ENCODE measurements around the gene LDAH.
"Not testable (repeated sequence)": the region's sequence is repeated elsewhere in the genome, so short reads cannot be mapped to it uniquely, and the experiment has no call there.

Gene LDAH

DNA sequence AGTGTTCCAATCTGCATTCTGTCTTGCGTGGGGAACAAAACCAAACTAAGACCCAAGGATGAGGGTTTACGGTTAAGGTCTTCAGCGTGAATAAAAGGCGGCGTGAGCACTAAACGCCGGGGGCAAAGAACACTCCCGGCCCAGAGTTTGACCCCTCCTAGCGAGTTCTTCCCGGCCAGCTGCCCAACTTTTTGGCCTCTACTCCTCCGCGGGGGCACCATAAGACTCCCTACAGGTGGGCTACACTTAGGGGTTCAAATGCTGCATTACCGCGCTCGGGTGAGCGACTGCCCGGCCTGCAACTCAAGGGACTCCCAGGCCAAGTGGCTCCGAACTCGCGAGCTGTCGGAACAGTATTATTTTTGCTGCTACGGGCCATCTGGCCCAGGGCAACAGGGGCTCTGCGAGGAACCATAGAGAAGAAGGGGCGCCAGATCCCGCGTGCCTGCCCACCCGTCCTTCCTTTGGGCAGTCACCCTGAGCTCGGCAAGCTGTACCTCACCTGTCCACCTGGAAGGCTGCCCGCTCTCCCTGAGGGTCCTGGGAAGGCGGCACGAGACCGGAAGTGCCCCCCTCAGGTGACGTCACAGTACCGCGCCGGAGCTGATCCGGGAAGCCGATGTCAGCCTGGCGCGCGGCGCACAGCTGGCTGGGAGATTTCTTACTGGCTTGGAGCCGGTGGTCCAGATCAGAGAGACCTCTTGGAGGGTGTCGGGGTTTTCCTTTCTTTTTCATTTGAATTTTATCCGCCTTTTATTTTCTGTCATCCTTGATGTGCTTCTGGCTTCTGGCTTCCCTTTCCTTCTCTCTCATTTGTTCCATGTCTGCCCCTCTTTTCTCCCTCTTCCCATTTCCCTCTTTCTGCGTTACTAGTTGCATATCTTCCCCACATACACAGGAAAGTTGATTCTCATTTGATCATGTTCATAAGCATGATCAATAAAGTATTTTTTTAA is at the start of gene LDAH:
Gene LDAH, minus strand, starts transcription at position 567 of the 956 bp plus-strand sequence. CDS start 21,638 bp downstream, outside the sequence.
- peak; percentile 11 for DNase-seq

DNA sequence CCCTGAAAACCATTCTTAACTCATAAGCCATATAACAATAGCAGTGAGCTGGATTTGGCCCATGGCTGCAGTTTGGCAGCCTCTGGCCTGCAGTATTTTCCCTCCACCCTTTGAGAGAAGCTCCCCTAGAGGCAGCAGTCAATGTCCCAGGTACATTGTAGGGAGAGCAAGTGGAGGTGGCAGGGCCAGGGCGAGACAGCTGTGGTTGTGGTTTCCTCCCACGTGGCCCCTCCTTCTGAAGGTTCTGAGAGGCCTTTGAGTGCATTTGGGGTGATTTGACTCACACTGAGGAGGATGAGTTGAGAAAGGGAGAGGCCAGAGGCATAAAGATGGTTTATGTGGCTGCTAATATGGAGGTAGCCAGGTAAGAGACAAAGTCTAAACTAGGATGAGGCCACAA is 45.5 kb upstream of the LDAH start:
- no peak for DNase-seq

DNA sequence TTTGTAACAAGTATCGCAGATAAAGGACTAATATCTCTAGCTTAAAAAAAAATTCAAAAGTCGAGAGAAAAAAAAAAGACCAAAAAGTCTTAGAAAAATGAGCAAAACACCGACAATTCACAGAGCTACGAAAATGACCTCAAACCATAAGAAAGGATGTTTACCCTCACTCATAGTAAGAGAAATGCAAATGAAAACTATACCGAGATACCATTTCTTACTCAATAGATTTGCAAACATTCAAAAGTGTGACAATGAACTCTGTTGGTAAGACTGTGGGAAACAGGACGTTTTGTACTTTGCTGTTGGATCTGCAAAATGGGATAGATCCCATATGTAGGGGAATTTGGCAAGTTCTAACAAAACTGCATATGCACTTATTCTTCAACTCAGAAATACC is 39.9 kb upstream of the LDAH start:
- DNase-seq = no peak

DNA sequence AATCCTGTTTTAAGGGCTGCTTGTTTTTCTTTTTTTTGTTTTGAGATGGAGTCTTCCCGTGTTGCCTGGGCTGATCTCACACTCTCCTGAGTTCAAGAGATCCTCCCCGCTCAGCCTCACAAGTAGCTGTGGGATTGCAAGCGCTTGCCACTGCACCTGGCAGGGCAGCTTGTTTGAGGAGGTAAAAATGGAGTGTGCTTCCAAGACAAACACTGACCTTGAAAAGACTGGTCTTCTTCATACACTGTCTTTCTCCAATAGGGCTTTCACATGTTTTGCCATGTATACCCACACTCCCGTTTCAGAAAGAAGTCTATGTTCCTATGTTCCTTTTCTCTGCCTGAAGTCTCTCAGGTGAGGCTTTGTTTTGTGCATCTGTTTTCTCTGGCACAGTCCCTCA is 32.6 kb upstream of the LDAH start:
- DNase-seq = no peak

DNA sequence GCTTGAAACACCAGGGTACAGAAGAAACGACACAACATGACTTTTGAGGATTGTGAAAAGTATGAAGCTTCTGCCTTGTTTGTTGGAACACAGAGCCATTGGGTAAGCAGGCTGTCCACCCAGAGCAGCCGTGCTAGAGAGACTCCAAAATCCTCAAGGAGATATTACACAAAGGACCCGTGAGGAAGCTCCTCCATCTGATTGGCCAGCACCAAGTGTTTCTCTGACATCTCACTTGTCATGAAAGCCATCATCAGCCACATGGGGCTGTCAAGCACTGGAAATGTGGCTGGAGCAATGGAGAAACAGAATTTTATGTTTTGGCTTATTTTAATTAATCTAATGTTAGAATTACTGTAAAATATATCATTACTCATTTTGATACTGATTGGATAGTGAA is 29.8 kb upstream of the LDAH start:
- no peak for DNase-seq

DNA sequence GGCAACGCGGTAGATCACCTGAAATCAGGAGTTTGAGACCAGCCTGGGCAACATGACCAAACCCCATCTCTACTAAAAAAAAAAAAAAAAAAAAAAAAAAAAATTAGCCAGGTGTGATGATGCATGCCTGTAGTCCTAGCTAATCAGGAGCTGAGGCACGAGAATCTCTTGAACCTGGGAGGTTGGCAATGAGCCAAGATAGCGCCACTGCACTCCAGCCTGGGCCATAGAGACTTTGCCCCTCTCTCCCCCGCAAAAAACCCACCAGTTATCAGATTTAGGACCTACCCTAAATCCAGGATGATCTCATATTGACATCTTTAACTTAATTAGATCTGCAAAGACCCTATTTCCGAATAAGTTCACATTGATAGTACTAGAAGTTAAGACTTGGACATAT is 29.2 kb upstream of the LDAH start:
- no peak for DNase-seq

DNA sequence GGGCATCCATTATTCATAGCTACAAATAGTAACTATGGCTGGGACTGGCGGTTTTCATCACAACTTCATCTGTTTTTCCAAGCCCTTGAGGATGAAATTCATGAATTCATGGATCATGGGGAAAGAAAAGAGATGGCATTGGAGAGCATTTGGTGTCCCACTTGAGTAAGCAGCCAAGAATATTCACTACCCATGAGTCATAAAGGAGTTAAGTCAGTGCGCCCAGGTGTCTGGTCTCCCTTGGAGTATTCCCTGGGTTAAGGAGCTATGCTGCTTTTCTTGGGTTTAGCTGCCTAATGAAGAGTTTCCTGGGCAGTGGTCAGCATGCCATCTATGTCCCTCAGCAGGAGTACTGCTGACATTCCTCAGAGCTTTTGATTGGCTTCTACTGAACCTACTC is 21.3 kb upstream of the LDAH start:
- DNase-seq = no peak

DNA sequence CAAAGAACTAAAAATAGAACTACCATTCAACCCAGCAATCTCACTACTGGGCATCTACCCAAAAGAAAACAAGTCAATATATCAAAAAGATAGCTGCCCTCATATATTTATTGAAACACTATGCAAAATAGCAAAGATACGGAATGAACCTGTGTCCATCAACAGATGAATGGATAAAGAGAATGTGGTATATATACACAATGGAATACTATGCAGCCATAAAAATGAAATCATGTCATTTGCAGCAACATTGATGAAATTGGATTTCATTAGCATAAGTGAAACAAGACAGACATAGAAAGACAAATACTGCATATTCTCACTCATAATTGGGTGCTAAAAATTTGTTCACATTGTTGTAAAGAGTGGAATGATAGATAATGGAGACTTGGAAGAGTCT is 16.2 kb upstream of the LDAH start:
- no peak for DNase-seq

DNA sequence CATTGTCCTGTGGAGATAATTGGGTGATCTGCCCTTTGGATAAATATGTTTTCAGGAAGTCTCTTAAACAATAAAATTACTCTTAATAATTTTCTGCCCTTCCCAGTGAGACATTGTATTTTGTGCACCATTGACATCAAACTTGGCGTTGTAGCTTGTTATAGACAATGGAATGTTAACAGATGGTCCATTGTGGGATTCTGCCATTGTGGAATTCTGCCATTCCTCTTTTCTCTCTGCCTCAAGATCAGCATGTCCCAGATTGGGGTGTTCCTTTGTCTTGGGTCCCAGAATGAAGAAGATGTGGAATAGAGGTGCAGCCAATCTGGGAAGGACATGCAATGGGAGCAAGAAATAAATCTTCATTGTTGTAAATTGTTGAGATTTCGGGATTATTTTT is 15.1 kb upstream of the LDAH start:
- no peak for DNase-seq

DNA sequence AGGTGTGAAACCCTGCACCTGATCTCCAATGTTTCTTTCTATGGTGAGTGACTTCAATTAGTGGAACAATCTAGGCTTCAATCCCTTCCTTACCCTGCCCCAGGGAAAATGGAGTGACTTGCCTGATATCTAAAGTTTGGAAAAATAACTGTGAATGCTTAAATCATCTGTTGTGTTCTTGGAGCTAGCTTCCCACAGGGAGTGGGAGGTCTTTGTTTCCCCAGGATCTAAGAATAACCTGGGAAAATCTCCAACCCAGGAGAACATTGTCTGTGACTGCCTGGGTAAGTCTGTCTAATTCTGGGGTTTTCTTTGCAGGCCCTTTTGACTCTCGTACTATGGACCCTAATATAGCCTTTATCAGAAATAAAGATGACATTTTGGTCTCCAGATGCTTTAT is 13.6 kb upstream of the LDAH start:
- no peak for DNase-seq

DNA sequence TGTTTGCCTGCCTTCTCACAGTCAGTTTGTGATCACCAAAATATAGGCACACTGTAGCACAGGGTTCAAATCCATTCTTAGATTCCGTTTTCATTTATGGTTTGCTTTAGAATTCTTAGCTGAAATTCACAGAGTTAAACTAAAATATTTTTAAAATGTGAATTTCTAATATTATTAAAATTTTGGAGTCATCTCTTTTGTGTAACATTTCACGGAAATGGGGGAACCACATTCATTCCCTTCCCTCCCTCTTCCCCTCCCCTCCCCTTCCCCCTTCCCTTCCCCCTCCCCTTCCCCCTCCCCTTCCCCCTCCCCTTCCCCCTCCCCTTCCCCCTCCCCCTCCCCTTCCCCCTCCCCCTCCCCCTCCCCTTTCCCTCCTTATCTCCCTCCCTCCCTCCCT is 11.4 kb upstream of the LDAH start:
- DNase-seq = no peak

DNA sequence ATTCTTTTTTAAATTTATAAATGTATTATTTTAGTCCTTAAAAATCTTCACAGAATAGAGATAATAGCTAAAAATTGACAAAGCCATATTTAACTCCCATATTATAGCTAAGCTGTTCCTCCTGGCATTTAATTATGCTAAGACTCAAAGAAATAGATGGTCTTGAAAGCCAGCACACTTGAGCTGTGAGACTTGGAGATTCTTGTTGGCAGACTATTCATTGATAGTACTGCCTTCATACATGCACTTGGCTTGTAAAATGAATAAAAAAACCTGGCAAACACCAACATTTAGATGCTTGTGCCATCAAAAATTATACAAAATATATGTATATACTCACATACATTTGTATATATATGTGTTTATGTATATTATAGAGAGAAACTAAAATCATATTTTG is 9.7 kb upstream of the LDAH start:
- no peak for DNase-seq

DNA sequence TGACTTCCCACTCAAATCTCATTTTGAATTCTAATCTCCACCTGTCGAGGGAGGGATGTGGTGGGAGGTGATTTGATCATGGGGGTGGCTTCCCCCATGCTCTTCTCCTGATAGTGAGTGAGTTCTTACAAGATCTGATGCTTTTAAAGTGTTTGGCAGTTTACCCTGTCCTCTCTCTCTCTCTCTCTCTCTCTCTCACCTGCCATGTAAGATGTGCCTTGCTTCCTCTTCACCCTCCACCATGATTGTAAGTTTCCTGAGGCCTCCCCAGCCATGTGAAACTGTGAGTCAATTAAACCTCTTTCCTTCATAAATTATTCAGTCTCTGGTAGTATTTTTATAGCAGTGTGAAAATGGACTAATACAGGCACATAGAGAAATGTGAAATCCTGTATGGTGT is 7.0 kb upstream of the LDAH start:
- no peak for DNase-seq

DNA sequence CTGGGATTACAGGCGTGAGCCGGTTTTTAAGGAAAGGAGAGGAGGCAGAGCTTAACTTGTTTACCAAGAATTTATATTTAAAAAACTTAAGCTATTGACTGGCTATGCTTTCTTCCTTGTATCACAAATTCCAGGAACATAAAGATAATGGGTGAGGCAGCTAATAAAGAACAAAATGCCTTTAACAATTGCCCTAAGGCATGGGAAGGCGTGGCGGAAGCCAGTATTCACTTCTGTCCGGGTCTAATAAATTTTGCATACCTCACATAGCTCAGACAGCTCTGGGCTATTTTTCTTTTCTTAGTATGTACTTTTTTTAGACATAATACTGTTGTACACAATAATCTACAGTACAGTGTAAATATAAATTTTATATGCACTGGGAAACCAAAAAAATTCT is 1.0 kb upstream of the LDAH start:
- DNase-seq = no peak

DNA sequence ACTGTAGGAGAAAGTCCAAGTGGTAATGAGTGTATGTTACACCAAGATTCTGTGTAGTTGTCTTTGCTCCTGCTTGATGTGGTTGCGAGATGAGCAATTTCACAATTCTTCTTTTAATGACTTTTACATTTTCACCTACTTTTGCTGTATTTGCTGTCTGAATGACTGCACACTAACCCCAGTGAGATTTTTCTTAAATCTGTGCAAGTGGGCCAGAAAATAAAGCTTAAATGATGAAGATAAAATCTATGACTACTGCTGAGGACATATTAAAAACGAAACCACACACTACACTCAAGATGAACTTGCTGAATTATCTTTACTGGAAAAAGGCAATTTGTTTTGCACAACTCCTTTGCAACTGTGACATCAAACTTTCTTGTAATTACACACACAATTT is 4.1 kb downstream of the LDAH start:
- no peak for DNase-seq

DNA sequence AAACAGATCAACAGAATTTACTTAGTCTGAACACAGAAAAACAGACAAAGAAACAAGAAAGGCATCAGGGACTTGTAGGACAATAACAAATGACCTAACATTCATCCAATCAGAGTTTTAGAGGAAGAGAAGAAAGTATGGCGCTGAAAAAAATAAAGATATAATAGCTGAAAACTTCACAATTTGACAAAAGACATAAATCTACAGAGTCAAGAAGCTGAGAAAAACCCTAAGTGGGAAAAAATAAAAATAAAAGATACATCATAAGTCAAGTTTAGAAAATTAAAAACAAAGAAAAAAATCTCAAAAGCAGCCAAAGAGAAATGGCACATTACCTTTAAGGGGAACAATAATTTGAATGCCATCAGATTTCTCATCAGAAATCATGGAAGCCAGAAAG is 7.7 kb downstream of the LDAH start:
- DNase-seq = no peak

DNA sequence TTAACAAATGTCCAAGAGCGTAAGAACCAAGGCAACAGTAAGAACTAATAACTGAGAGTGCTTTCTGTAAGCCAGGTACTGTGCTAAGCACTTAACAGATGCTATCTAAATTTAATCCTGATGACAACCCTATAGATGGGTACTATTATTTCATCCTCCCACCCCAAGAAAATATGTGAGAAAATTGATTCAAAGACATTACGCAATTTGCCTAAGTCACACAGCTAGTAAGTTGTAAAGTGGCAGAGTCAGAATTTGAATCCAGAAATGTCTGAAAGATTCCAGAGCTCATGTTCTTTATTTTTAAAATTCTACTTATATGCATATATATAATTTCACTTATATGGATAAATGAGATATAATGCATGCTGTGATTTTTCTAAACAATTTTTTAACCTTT is 10.1 kb downstream of the LDAH start:
- DNase-seq = no peak

DNA sequence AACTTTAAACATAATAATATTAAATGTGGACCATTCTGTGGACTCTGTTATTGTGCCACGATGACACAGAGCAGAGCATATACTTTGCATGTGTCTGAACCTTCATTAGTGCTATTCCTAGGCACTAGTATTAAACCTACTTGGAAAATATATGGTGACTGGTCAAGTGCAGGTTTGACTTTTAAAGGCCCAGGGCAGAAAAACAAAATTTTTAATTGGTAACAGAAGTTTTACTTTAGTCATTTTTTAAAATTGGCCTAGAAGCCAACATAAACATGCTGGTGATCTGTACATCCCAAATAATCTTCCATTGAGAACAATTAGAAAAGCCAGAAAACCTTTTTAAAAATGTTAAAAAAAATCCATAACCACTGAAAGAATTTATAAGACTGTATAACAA is 16.6 kb downstream of the LDAH start:
- no peak for DNase-seq

DNA sequence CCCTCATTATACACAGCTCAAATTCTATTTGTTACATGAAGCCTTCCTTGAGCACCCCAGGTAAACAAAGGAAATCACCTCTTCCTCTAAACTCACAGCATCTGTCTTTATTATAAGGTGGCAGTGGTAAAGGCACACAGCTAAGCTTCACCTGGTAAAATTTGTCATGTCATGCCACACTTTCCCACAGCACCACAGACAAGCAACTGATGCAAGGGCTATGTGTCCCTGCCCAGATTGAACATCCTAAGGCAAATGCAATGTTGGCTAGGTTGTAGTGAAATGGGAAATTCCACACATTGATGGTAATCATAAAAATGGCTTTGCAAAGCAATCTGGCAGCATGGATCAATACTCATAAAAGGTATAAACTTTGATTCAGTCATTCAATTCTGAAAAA is 18.9 kb downstream of the LDAH start:
- DNase-seq = no peak

DNA sequence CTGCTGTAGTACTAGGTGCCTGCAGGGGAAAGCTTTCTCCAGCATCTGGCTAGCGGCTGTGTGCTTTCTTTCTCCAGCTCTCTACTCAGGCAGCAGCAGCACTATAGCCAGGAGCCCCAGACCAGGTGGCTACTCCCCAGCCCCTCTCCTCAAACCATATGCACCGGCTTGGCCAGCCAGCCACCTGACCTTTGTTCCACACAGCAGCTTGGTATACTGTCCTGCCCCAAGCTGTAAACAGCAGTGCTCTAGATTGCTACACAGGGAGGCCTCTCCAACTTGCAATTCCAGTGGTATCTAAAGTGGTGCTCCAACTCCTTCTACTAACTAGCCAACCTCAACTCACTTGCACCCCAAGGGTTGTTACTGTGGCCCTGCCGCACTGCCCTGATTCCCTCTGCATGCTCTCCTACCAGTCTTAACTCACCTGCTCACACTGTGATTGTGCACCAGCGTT is 19.6 kb downstream of the LDAH start:
- no peak for DNase-seq

DNA sequence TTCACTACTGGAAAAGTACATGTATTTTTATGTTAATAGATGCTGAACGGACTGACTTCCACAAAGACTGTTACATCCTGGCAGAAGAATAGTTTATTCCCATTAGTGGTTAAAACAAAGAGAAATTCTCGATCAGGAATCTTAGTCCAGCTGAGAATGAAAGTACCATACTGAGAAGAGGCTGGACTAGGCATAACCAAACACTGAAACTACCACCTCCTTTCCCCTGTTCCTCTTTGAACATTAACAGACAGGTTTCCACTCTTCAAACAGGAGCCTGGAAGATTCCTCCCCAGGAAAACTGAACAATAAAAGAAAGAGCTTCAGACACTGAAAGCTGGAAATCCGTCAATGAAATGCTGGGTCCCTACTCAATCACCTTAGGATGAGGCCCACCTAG is 25.8 kb downstream of the LDAH start:
- no peak for DNase-seq

DNA sequence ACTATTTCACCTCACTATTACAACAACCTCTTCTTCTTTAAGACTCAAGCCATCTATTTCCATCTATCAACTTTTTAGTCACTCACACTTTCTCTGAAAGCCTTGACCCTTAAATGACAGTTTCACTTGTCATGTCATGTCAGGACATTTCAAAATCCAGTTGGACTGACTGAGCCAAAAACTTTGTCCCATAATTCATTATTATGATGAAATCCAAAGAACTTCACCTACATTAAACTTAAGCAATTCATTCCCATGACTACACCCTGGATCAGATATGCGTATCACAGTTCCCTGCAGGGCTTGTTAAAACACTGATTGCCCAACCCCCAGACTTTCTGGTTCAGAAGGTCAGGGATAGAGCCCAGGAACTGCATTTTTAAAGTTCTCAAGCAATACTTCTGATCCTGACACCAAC is 26.5 kb downstream of the LDAH start:
- DNase-seq = no peak

DNA sequence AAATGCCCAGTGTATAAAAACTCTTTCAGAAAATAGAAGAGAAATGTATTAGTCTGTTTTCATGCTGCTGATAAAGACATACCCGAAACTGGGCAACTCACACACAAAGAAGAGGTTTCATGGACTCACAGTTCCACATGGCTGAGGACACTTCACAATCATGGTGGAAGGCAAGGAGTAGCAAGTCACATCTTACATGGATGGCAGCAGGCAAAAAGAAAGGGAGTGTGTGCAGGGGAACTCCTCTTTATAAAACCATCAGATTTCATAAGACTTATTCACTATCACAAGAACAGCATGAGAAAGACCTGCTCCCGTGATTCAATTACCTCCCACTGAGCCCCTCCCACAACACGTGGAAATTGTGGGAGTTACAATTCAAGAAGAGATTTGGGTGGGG is 29.0 kb downstream of the LDAH start:
- not testable (repeated sequence) for DNase-seq

DNA sequence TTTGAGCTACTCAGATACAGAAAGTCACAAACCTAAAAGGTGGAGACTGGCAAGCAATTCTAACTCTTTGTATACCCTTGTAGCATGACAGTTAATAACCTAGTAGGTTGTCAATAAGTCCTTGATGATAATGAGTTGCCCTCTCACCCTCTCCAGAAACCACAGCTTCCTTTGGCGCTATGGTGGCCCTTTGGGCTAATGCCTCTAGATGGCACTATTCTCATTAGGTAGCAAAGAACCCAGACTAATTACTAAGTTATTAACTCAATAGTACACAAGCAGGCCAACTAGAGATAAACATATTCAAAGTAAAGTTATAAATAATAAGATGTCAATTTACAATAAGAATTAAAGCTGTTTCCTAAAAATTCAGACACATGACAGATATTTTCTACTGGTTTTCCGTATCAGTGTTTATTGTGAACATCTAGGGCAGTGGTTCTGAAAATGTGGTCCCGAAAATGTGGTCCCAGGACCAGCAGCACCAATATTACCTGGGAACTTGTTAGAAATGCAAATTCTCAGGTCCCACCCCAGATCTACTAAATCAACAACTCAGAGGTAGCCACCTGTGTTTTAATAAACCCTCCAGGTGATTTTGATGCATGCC is 41.1 kb downstream of the LDAH start:
- DNase-seq = no peak

DNA sequence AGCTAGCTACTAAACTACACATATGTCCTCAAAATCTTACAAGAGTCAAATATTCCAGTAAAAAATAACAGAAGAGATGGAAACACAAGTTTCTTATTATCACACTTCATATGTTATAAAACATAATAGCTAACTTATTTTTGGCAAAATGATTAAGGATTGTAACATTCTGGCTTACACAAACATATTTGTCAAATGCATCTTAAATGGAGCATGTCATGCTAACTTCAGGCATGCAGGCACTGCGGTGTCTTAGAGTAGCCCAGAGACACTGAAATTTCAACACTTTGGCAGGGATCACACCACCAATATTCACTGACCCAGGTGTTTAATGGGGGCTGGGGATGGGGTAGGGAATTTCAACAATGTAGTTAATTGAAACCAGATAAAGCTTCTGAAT is 51.6 kb downstream of the LDAH start:
- no peak for DNase-seq
